Peyer's patch (tissue), 4 donors: ENCODE data around the gene UCP3.

Experiments
- CTCF ChIP-seq, 6 experiments: fragments of 450-650 bp in 4 of 6; fragments of 200-600 bp in 2 of 6; sonication (generic) in 1 of 6; IDR thresholded peaks; one replicate each; pipeline ENCODE4 v1.5.1; 2017 to 2019; ENCODE audit warnings: antibody characterized with exemption in 6 of 6, mild to moderate bottlenecking in 3 of 6, moderate library complexity in 1 of 6
- POLR2A ChIP-seq, 2 donors: fragments of 450-650 bp; IDR thresholded peaks; one replicate each; pipeline ENCODE4 v1.5.1; 2017; ENCODE audit warnings: antibody characterized with exemption in 2 of 2, mild to moderate bottlenecking in 2 of 2, moderate library complexity in 2 of 2

- TF ChIP-seq POLR2A (IDR thresholded peaks at IDR 0.05) (no peak), CTCF (IDR thresholded peaks at IDR 0.05) (no peak)
These were observed 304 bp upstream of the UCP3 start for GRCh38 chr11:74009230-74009547.
